ENCODE data around the gene TRIM72.

DNA sequence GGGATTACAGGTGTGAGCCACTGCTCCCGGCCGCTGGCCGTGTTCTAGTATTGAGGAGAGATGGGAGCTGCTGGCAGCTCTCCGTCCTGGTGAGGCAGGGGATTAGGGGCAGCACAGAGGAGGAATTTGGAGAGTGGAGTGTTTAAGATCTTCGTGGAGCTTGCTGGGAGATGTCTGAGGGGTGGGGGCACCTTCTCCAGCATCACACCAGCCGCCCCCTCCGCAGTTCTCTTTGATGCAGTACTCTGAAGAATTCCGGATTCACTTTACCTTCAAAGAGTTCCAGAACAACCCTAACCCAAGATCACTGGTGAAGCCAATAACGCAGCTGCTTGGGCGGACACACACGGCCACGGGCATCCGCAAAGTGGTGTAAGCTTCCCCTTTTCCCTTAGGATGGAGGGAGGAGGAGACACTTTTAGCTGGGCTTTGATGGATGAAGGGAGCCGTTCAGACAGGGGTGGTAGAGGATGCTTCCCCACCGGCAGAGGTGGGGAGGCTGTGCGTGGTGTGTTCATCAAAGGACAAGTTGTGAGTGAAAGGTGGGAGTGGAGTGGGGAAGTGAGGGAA, 57.8 kb downstream of the TRIM72 start:
- no peak for TF ChIP-seq RELA (CRISPR knock-in tag; IDR thresholded peaks at IDR 0.05; ENCODE audit: borderline replicate concordance)
- TF ChIP-seq FOXK1 (CRISPR knock-in tag; IDR thresholded peaks at IDR 0.05), result no peak
- no peak for TF ChIP-seq CTCF (IDR thresholded peaks at IDR 0.05)
